HTR-8/SVneo (cell line): Measurements from ENCODE around the gene CARS2.
"Not testable (repeated sequence)": the region's sequence is repeated elsewhere in the genome, so short reads cannot be mapped to it uniquely, and the experiment has no call there.

Experiments
- DNase-seq: peaks from one replicate; pipeline ENCODE4 v3.0.0; 2011; ENCODE audit warnings: low spot score, mixed read lengths; ENCODE audit not compliant: insufficient read length
- FAIRE-seq: peaks from 2 replicates; lab custom pipeline; 2011; peaks lifted over from hg19 to GRCh38; lab: Jason Lieb, UNC

The CARS2 gene

GRCh38 chr13:110627351-110627750 lies 78.6 kb downstream of the CARS2 start:
- FAIRE-seq: no peak

DNA sequence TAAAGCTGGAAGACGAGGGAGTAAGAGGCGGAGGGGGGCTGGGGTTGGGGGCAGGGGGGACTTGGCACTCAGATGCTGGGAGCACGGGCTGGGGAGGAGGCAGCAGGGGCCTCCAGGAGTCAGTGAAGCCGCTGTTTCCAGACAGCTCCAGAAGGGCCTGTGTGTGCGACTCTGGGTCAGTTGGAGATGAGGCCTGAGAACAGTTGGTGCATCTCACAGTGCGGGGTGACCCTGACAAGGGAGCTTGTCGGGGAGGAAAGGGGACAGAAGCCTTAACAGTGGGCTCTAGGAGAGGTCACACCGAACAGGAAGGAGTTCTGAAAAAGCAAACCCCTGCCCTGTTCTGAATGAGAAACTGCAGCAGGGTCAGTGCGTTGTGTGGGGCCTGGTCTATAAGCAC lies 79.4 kb downstream of the CARS2 start:
- DNase-seq (no peak), FAIRE-seq (no peak)

More at GRCh38 chr13:110627351-110627750, 78.6 kb downstream of the CARS2 start:
- no peak for DNase-seq

- FAIRE-seq: no peak
- DNase-seq: no peak
Measured at GRCh38 chr13:110625771-110626321, 80.1 kb downstream of the CARS2 start.

- no peak for FAIRE-seq
- no peak for DNase-seq
Measured at GRCh38 chr13:110624766-110625756, 80.9 kb downstream of the CARS2 start.

- no peak for DNase-seq
- FAIRE-seq: no peak
Measured at GRCh38 chr13:110620596-110620995, 85.3 kb downstream of the CARS2 start.

DNA sequence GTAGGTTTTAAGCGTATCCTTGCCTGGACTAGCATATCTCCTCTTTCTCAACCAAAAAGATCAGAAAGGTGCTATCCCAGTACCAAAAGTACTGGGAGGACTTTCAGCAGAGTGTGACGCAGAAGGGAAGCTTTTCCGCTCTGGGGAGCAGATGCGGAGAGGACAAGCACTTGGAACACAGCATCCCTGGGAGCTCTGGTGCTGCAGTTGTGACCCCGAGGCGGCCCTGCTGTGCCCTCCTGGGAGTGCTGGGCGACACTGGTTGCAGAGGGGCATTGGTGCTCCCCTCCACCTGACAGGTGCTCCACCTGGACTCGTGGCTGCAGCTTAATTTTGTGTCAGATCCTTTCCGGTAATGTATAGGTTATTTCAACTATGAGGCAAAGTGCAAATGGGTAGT lies 87.1 kb downstream of the CARS2 start:
- DNase-seq: no peak
- FAIRE-seq: no peak

DNA sequence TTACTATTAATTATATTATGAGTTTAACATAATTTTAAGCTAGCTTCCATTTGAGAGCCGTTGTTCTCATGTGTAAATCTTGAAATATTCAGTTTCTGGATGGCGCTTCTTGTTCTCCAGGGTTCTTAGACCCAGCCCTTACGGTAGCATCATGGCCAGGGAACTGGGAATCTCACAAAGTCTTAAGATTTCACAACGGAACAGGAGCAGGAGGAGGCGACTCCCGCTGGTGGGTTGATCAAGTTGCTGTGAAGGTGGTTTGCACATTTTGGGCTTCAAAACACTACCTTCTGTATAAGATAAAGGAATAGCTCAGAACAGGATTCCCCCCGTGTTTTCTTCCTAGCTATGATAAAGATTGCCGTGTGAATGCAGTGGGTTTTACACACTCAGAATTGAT lies 87.7 kb downstream of the CARS2 start:
- no peak for FAIRE-seq
- DNase-seq: no peak

- no peak for FAIRE-seq
- DNase-seq: no peak
Measured at GRCh38 chr13:110617321-110618072, 88.4 kb downstream of the CARS2 start.

DNA sequence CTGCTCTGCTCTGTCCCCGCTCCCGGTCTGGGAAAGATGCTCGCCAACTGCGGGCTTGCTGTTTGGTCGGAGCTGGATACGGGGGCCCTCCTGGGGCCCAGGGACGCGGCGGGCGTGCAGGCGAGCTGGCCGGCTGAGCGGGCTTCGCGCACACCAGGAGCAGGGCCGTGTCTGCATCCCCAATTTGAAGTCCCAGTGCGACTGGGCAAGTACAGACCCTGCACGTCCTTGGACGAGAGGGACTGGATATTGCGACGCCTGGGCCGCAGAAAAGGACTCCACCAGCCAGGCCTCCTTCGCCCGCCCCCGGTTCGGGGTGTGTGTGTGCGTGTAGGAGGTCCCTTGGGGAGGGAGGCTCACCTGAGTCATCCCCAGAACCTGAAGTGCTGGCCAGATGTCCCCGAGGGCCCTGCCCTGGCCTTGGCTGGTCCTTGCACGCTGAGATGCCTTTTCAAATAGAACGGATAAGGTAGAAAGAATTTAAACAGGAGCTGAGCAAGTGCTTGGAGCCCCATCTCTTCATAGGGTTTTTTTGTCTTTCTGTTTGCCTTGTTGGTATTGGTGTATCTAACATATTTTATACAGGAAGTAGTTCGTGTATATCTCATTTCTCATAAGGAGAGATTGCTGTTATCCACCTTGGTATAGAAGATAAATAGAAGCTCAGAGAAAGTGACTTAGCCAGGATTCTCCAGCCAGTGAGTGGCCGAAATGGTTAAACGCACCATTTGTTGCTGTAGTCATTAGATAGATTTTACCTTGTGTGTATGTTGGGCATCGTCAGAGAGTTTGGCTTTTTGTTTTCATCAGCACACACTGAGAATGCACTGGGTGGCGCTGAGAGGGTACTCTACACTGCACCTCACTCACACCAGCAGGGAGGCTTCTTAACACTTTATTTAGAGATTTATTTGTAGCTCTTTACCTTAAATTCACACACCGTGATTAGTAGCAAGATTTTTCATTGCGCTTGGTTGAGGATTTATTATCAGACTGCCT lies 89.5 kb downstream of the CARS2 start:
- DNase-seq (no peak), FAIRE-seq (no peak)

GRCh38 chr13:110615322-110616102 lies 90.4 kb downstream of the CARS2 start, which contains the start of gene NAXD:
TSS of gene NAXD (plus strand) at chr13:110615545. CDS start at chr13:110615602, 57 bp downstream.
- peak; percentile 57 for FAIRE-seq

DNA sequence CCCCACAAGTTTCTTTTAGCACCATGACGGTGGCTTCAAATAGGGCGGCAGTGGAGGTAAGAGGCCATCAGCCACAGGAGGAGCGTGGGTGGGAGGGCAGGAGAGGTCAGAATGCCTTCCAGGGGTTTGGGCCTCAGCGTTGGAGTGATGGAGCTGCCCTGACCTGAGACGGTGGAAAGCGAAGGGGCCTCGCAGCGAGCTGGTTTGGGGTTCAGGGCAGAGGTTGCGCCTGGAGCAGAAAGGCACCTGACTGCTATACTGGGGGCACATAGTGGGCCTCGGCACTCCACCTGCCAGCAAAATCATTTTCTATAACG lies 91.0 kb downstream of the CARS2 start:
- DNase-seq (no peak), FAIRE-seq (no peak)

More at GRCh38 chr13:110615322-110616102, 90.4 kb downstream of the CARS2 start, which contains the start of gene NAXD:
- DNase-seq: peak; percentile 98

DNA sequence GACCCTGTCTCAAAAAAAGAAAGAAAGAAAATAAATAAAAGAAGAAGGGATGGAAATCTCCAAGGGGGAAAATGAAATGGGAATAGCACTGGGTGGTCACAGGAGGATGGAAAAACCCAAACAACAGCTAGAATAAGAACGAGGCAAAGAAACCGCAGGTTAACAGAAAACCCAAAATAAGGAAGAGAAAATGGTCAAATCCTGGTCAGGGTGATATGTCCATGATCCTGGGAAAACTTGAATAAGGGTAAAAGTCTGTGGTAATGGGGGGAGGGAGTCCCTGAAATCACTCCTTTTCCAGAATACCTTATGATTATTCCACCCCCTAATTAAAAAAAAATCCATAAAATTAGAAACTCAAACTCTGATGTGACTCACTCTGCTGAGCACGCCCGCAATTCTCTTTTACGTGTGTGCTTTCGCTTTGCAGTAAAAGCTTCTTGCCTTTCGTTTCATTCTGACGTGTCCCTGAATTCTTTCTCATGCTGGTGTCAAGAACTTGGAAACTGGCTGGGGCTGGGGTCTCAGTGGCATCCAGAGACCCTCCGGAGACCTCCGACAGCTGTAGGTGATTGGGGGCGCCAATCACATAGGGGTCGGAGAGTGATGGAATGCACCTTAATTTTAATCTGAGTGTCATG lies 94.8 kb downstream of the CARS2 start:
- no peak for FAIRE-seq
- DNase-seq: no peak

- FAIRE-seq (no peak), DNase-seq (no peak)
Measured at GRCh38 chr13:110607675-110608224, 98.2 kb downstream of the CARS2 start.

DNA sequence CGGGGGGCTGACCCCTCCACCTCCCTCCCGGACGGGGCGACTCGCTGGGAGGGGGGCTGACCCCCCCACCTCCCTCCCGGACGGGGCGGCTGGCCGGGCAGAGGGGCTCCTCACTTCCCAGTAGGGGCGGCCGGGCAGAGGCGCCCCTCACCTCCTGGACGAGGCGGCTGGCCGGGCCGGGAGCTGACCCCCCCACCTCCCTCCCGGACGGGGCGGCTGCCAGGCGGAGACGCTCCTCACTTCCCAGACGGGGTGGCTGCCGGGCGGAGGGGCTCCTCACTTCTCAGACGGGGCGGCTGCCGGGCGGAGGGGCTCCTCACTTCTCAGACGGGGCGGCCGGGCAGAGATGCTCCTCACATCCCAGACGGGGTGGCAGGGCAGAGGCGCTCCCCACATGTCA lies 99.6 kb downstream of the CARS2 start:
- not testable (repeated sequence) for FAIRE-seq, DNase-seq

DNA sequence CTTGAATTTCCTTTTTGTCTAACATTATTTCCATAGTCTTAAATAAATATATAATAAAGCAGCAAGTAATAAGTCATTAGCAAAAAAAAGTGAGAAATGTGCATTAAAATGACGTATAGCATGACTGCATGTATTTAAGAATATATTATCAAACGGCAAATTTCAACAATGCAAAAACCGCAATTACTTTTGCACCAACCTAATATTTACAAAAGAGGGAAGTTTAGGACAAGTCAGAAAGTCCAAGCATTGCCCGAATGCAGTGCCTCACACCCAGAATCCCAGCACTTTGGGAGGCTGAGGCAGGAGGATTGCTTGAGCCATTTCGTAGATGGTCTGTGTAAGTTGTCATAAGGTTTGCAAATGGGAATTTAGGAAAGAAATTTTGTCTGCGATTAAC lies 100.8 kb downstream of the CARS2 start:
- FAIRE-seq (no peak), DNase-seq (no peak)

GRCh38 chr13:110600980-110601379 lies 104.9 kb downstream of the CARS2 start:
- no peak for FAIRE-seq
- DNase-seq: no peak

DNA sequence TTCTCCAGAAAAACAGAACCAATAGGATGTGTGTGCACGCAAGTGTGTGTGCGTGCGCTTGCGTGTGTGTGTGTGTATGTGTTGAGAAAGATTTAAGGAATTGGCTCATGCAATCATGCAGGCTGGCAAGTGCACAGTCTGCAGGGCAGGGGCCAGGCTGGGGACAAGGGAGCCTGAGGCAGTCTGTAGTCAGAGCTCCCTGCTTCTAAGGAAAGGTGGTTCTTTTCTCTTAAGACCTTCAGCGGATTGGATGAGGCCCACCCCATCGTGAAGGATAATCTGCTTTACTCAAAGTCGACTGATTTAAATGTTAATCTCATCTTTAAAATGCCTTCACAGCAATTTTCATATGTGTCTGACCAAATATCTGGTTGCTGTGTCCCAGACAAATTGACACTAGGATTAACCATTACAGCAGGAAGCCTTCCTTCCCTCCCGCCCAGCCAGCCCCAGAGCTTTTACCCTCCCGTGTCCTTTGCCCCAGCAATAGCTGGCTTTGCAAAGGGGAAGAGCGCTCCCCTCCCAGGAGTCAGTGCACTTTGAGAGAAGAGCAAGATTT lies 105.6 kb downstream of the CARS2 start:
- DNase-seq (no peak), FAIRE-seq (no peak)
